Measurements from ENCODE around the gene C4BPB. TPM values are rescaled to one million over a fixed set of nuclear protein-coding genes. Genes with fewer than 3 reads are reported as not detected.
"Not testable (repeated sequence)": the region's sequence is repeated elsewhere in the genome, so short reads cannot be mapped to it uniquely, and the experiment has no call there.

The C4BPB gene, protein sequence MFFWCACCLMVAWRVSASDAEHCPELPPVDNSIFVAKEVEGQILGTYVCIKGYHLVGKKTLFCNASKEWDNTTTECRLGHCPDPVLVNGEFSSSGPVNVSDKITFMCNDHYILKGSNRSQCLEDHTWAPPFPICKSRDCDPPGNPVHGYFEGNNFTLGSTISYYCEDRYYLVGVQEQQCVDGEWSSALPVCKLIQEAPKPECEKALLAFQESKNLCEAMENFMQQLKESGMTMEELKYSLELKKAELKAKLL
- total RNA-seq: not detected in 2 replicates

DNA sequence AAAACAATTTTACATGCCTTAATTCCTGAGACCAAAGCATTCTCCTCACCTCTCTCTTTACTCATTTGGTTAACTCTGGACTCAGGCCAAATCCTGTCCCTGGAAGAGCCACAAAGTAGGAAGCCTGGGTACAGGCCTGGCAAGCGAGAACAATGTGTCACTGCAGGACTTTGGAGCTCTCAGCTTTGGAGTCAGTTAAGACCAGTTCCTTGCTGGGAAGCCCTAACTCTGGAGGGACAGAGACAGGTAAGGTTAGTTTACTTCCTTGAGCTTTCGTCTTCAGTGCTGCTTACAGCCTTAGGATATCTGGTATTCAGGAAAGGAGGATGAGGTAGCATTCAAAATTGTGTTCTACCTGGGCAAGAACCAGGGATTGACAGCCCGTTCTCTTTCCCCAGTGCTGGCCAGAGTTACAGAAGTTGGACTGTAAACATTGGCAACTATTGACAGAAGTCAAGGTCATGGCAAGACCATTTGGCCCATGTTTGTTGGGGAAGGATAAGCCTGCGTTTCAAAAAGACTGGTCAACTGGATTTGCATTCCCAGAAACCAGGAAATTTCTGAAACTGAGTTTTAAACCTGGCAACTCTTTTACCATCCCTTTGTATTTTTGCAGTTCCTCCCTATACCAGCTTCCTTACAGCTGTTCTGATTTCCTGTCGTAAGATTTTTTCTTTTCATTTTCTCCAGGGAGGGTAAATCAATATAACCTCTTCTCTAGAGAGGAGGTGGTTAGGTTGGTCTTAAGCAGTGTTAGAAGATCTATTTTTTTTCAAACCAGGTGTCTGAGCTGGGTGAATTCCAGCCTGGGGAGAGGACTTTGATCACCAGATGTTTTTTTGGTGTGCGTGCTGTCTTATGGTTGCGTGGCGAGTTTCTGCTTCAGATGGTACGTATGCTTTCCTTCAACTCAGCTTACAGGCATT is at the start of gene C4BPB:
Gene C4BPB (plus strand): TSS at position 160 of the 926 bp plus-strand sequence. CDS start 672 bp downstream, at position 832.
- DNase-seq (ENCODE audit: low read depth): no peak
- no peak for TF ChIP-seq CTCF (conservative IDR thresholded peaks at IDR 0.05; ENCODE audit: low read depth, low read length)
- H3K4me3 ChIP-seq (ENCODE audit: low read depth, low read length): no peak within 1 kb of the TSS

- H3K4me3 ChIP-seq (ENCODE audit: low read depth, low read length): no peak overlapping the region
- no peak for DNase-seq (ENCODE audit: low read depth)
- TF ChIP-seq CTCF (conservative IDR thresholded peaks at IDR 0.05; ENCODE audit: low read depth, low read length): no peak
Observed at GRCh38 chr1:207039380-207040180, 49.1 kb upstream of the C4BPB start.

- DNase-seq (ENCODE audit: low read depth): no peak
- H3K4me3 ChIP-seq (ENCODE audit: low read depth, low read length): no peak overlapping the region
- TF ChIP-seq CTCF (conservative IDR thresholded peaks at IDR 0.05; ENCODE audit: low read depth, low read length): no peak
Observed at GRCh38 chr1:207040181-207040533, 48.5 kb upstream of the C4BPB start.

DNA sequence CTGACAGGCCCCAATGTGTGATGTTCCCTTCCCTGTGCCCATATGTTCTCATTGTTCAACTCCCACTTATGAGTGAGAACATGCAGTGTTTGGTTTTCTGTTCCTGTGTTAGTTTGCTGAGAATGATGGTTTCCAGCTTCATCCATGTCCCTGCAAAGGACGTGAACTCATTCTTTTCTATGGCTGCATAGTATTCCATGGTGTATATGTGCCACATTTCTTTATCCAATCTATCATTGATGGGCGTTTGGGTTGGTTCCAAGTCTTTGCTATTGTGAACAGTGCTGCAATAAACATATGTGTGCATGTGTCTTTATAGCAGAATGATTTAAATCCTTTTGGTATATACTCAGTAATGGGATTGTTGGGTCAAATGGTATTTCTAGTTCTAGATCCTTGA is 47.3 kb upstream of the C4BPB start:
- DNase-seq (ENCODE audit: low read depth); H3K4me3 ChIP-seq (ENCODE audit: low read depth, low read length): not testable (repeated sequence)

GRCh38 chr1:207045453-207045852 is 43.2 kb upstream of the C4BPB start:
- DNase-seq (ENCODE audit: low read depth): no peak
- no peak for TF ChIP-seq CTCF (conservative IDR thresholded peaks at IDR 0.05; ENCODE audit: low read depth, low read length)
- no peak overlapping the region for H3K4me3 ChIP-seq (ENCODE audit: low read depth, low read length)

GRCh38 chr1:207047505-207047904 is 41.2 kb upstream of the C4BPB start:
- no peak overlapping the region for H3K4me3 ChIP-seq (ENCODE audit: low read depth, low read length)
- no peak for DNase-seq (ENCODE audit: low read depth)
- TF ChIP-seq CTCF (conservative IDR thresholded peaks at IDR 0.05; ENCODE audit: low read depth, low read length): no peak

DNA sequence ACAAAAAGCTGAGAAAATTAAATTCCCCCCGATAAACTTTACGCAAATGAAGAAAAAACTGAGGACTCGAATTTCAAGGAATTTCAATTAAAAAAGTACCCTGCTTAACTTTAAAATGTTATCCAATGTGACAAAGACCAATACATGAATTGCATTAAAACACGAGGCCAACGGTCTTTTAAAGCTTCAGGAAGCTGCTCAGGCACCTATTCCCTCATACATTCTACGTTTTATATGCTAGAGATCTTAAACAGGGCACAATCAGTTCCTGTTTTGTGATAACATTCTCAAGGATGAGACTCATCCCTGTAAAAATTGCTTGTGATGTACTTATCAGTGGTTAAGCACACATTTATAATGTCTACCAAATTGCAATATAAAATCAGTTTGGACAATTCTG is 40.6 kb upstream of the C4BPB start:
- TF ChIP-seq CTCF (conservative IDR thresholded peaks at IDR 0.05; ENCODE audit: low read depth, low read length): no peak
- no peak for DNase-seq (ENCODE audit: low read depth)
- H3K4me3 ChIP-seq (ENCODE audit: low read depth, low read length): no peak overlapping the region
